HFF-Myc (cell line): ENCODE results near the gene RTP3.
"Not testable (repeated sequence)": the region's sequence is repeated elsewhere in the genome, so short reads cannot be mapped to it uniquely, and the experiment has no call there.

ENCODE experiments used
- DNase-seq: peaks from one replicate; pipeline ENCODE4 v3.0.0-alpha.2; 2011; ENCODE audit warnings: low read depth; ENCODE audit errors: extremely low read depth
- H3K4me3 ChIP-seq: replicated peaks from 2 replicates; pipeline ENCODE4 v1.5.1; 2011; ENCODE audit warnings: low read depth, mild to moderate bottlenecking, control low read depth, low read length
- CTCF ChIP-seq: IDR thresholded peaks from 2 replicates; pipeline ENCODE4 v1.5.1; 2012; ENCODE audit warnings: mild to moderate bottlenecking, low read depth, low read length, control low read depth; ENCODE audit errors: missing control alignments

The RTP3 gene

GRCh38 chr3:46542344-46542743 lies 44.6 kb downstream of the RTP3 start:
- no peak for DNase-seq
- no peak overlapping the region for H3K4me3 ChIP-seq

GRCh38 chr3:46542801-46543201 lies 45.0 kb downstream of the RTP3 start:
- DNase-seq, result no peak
- H3K4me3 ChIP-seq, result no peak overlapping the region
- TF ChIP-seq CTCF, result no peak

More at GRCh38 chr3:46542344-46542743, 44.6 kb downstream of the RTP3 start:
- TF ChIP-seq CTCF, result no peak

- H3K4me3 ChIP-seq, result no peak overlapping the region
- no peak for TF ChIP-seq CTCF
- DNase-seq, result no peak
Observed at GRCh38 chr3:46544771-46545503, 47.2 kb downstream of the RTP3 start.

- H3K4me3 ChIP-seq, result no peak overlapping the region
- TF ChIP-seq CTCF, result no peak
- no peak for DNase-seq
Observed at GRCh38 chr3:46545818-46546630, 48.2 kb downstream of the RTP3 start.

- no peak for DNase-seq
- no peak for TF ChIP-seq CTCF
Observed at GRCh38 chr3:46546896-46547440, 49.2 kb downstream of the RTP3 start.

GRCh38 chr3:46548611-46549010 lies 50.8 kb downstream of the RTP3 start:
- not testable (repeated sequence) for DNase-seq, H3K4me3 ChIP-seq

More at GRCh38 chr3:46546896-46547440, 49.2 kb downstream of the RTP3 start:
- H3K4me3 ChIP-seq, result no peak overlapping the region

GRCh38 chr3:46549408-46549904 lies 51.7 kb downstream of the RTP3 start:
- DNase-seq, result no peak
- no peak overlapping the region for H3K4me3 ChIP-seq
- no peak for TF ChIP-seq CTCF
